ENCODE measurements around the gene BCDIN3D. TPM values are rescaled to one million over a fixed set of nuclear protein-coding genes. Genes with fewer than 3 reads are reported as not detected.
A peak's percentile ranks its signal among the peaks of the same experiment; 100 is the strongest.

Gene BCDIN3D
- polyA plus RNA-seq, 1 donor (not counting 4 experiments of a cell fraction or from before 2014, with no cell fraction given): 3.7 TPM

DNA sequence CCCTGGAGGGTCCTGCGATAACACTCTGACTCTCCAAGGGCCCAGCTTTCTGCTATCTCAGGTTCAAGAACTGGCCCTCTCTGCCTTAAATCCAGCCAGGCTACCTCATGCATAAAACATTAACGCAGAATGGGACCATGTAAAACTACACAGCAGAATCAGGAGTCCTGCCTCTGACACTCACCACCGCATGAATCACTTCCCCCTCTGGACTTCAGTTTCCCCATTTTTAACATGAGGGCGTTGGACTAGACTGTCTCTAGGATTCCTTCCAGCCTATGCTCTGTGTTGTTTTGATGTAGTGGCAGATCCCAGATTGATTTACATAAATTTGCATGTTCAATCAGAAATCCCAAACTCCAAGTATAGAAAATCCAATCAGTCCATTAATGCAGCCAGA is 18.0 kb downstream of the BCDIN3D start:
- peaks cover 49% of the 10 kb centered on the region for H3K79me2 ChIP-seq (ENCODE audit: control insufficient read depth, insufficient read depth, low read length)
- peaks cover 3 to 6% of the 10 kb centered on the region in 2 experiments for H3K36me3 ChIP-seq (ENCODE audit: control insufficient read depth in 2 of 2, extremely low read depth in 1 of 2, insufficient read depth in 2 of 2, low read length in 2 of 2)
- no peaks in the 10 kb centered on the region for H3K9me3 ChIP-seq (ENCODE audit: control insufficient read depth, low read depth, low read length)
- H3K4me2 ChIP-seq (ENCODE audit: control insufficient read depth, extremely low read depth, insufficient read depth, low read depth, low read length): peak overlapping the region; percentile 99
- peaks cover 11% of the 10 kb centered on the region for H3K9me1 ChIP-seq (ENCODE audit: control insufficient read depth, extremely low read depth, insufficient read depth, low read length)
- peak overlapping the region; percentile 55 for H3K9ac ChIP-seq (ENCODE audit: control insufficient read depth, extremely low read depth, insufficient read depth, low read length)
- peak overlapping the region; percentile 27 for H3K27ac ChIP-seq (ENCODE audit: control insufficient read depth, insufficient read depth, low read length)
- no peak for FAIRE-seq
- DNase-seq (ENCODE audit: low read depth, low spot score): no peak
- no peak overlapping the region for H2AFZ ChIP-seq (ENCODE audit: control insufficient read depth, low read length)
- peaks cover 38% of the 10 kb centered on the region for H3K4me1 ChIP-seq (ENCODE audit: control insufficient read depth, extremely low read depth, insufficient read depth, low read length)
- dilution Hi-C loops (cut with MboI; ENCODE audit: extremely low pct_ligation_motif_present, low sequenced_read_pairs): no loop called here
- peak overlapping the region in 1 of 3 experiments; percentile 1 for H3K4me3 ChIP-seq (ENCODE audit: control insufficient read depth in 2 of 3, extremely low read depth in 1 of 3, insufficient read depth in 2 of 3, low read depth in 1 of 3, low read length in 3 of 3)
- no peaks in the 10 kb centered on the region for H3K27me3 ChIP-seq (ENCODE audit: control insufficient read depth, extremely low read depth, insufficient read depth, low read length)
- H4K20me1 ChIP-seq (ENCODE audit: control insufficient read depth, extremely low read depth, insufficient read depth, low read length): peaks cover 14% of the 10 kb centered on the region
- TF ChIP-seq EZH2 (IDR thresholded peaks at IDR 0.05; ENCODE audit: low read length) (no peak), CTCF (optimal IDR thresholded peaks at IDR 0.05 in 1 of 3, IDR thresholded peaks at IDR 0.05 in 1 of 3, conservative IDR thresholded peaks at IDR 0.05 in 1 of 3; ENCODE audit: extremely low read depth in 1 of 3, insufficient read depth in 2 of 3, low read length in 3 of 3) (no peak)

DNA sequence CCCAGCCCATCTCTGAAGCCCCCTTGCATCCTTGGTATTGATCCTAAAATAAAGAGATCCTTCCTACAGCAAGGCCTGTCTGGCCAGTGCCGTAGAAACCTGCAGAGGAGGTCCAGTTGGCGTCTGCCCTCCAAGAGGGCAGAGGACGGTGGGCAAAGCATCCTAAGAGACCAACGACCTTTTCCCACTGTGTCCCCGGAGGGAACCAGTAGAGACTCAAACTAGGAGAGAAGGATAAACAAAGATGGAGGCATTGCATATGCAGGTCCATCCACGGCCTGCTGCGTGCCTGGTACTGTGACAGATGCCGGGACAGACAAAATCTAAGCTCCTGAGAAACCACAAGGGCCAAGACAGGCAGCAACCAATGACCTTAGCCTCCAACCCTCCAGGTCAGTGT is 18.5 kb downstream of the BCDIN3D start:
- FAIRE-seq: no peak
- Histone ChIP-seq H3K9me1 (ENCODE audit: control insufficient read depth, extremely low read depth, insufficient read depth, low read length) (peaks cover 11% of the 10 kb centered on the region), H3K4me2 (ENCODE audit: control insufficient read depth, extremely low read depth, insufficient read depth, low read depth, low read length) (no peak overlapping the region), H3K9ac (ENCODE audit: control insufficient read depth, extremely low read depth, insufficient read depth, low read length) (no peak overlapping the region), H4K20me1 (ENCODE audit: control insufficient read depth, extremely low read depth, insufficient read depth, low read length) (peaks cover 14% of the 10 kb centered on the region), H3K4me3 (ENCODE audit: control insufficient read depth in 2 of 3, extremely low read depth in 1 of 3, insufficient read depth in 2 of 3, low read depth in 1 of 3, low read length in 3 of 3) (no peak overlapping the region), H3K9me3 (ENCODE audit: control insufficient read depth, low read depth, low read length) (no peaks in the 10 kb centered on the region), H3K27ac (ENCODE audit: control insufficient read depth, insufficient read depth, low read length) (no peak overlapping the region), H3K4me1 (ENCODE audit: control insufficient read depth, extremely low read depth, insufficient read depth, low read length) (peaks cover 37% of the 10 kb centered on the region), H3K36me3 (ENCODE audit: control insufficient read depth in 2 of 2, extremely low read depth in 1 of 2, insufficient read depth in 2 of 2, low read length in 2 of 2) (peaks cover 3 to 6% of the 10 kb centered on the region in 2 experiments), H2AFZ (ENCODE audit: control insufficient read depth, low read length) (no peak overlapping the region), H3K27me3 (ENCODE audit: control insufficient read depth, extremely low read depth, insufficient read depth, low read length) (no peaks in the 10 kb centered on the region), H3K79me2 (ENCODE audit: control insufficient read depth, insufficient read depth, low read length) (peaks cover 50% of the 10 kb centered on the region)
- dilution Hi-C loops (cut with MboI; ENCODE audit: extremely low pct_ligation_motif_present, low sequenced_read_pairs): no loop called here
- TF ChIP-seq CTCF (optimal IDR thresholded peaks at IDR 0.05 in 1 of 3, IDR thresholded peaks at IDR 0.05 in 1 of 3, conservative IDR thresholded peaks at IDR 0.05 in 1 of 3; ENCODE audit: extremely low read depth in 1 of 3, insufficient read depth in 2 of 3, low read length in 3 of 3) (no peak), EZH2 (IDR thresholded peaks at IDR 0.05; ENCODE audit: low read length) (no peak)
- DNase-seq (ENCODE audit: low read depth, low spot score): no peak

Data from keratinocyte (primary cell).